Sigmoid colon (tissue), 4 donors: ENCODE measurements around the gene ACTR3.

Experiments used
- CTCF ChIP-seq, 4 experiments: fragments of 450-650 bp in 3 of 4; fragments of 200-600 bp in 1 of 4; IDR thresholded peaks; one replicate each; pipeline ENCODE4 v1.5.1; 2016 to 2019; ENCODE audit warnings: antibody characterized with exemption in 4 of 4, mild to moderate bottlenecking in 3 of 4, moderate library complexity in 2 of 4
- EP300 ChIP-seq, 4 donors: sonication (generic); formaldehyde crosslinking; IDR thresholded peaks; one replicate each; pipeline ENCODE4 v1.6.1; 2017; ENCODE audit warnings: antibody characterized with exemption in 4 of 4
- POLR2A ChIP-seq, 2 donors: fragments of 450-650 bp; IDR thresholded peaks; one replicate each; pipeline ENCODE4 v1.6.1; 2016; ENCODE audit warnings: antibody characterized with exemption in 2 of 2, mild to moderate bottlenecking in 2 of 2, moderate library complexity in 2 of 2
- POLR2AphosphoS5 ChIP-seq, 4 donors: sonication (generic); formaldehyde crosslinking; IDR thresholded peaks; one replicate each; pipeline ENCODE4 v1.6.1; 2017; ENCODE audit warnings: antibody characterized with exemption in 4 of 4

GRCh38 chr2:113965644-113966043 lies 75.8 kb downstream of the ACTR3 start:
- TF ChIP-seq POLR2A (IDR thresholded peaks at IDR 0.05) (no peak), EP300 (IDR thresholded peaks at IDR 0.05) (no peak), CTCF (IDR thresholded peaks at IDR 0.05) (peak in 1 of 4 experiments; percentile 30), POLR2AphosphoS5 (IDR thresholded peaks at IDR 0.05) (peak in 1 of 4 donors; percentile 14)
